H1 (cell line): ENCODE data around the gene PACSIN1.

ENCODE experiments used
- CHD2 ChIP-seq: IDR thresholded peaks from 2 replicates; pipeline ENCODE4 v1.6.1; 2012; ENCODE audit warnings: low read length, improper control_type of control experiment
- EP300 ChIP-seq, 2 experiments: IDR thresholded peaks; 1 replicate in 1 of 2; 2 replicates in 1 of 2; pipeline ENCODE4 v1.6.1; 2011 to 2012; ENCODE audit warnings: low read depth in 2 of 2, low read length in 2 of 2, mild to moderate bottlenecking in 2 of 2, borderline replicate concordance in 1 of 2, inconsistent platforms in 1 of 2, moderate library complexity in 1 of 2
- EZH2 ChIP-seq: fragments of 200-600 bp; sonication (generic); IDR thresholded peaks from 2 replicates; pipeline ENCODE4 v1.7.1; 2012; ENCODE audit warnings: low read depth, mild to moderate bottlenecking, moderate library complexity, low read length, inconsistent platforms; ENCODE audit not compliant: severe bottlenecking
- POLR2AphosphoS5 ChIP-seq: IDR thresholded peaks from 2 replicates; pipeline ENCODE4 v1.6.1; 2011; ENCODE audit warnings: low read depth, low read length
- TCF12 ChIP-seq: IDR thresholded peaks from 2 replicates; pipeline ENCODE4 v1.6.1; 2011; ENCODE audit warnings: low read depth, mild to moderate bottlenecking, low read length

GRCh38 chr6:34466242-34467185 lies 638 bp downstream of the PACSIN1 start:
- TF ChIP-seq POLR2AphosphoS5 (no peak), TCF12 (no peak), EP300 (IDR thresholded peaks at IDR 0.05; ENCODE audit: borderline replicate concordance in 1 of 2, low read depth in 2 of 2, low read length in 2 of 2) (no peak), EZH2 (no peak), CHD2 (no peak)
